RPMI8226 (cell line): ENCODE data around the gene YIF1B.

Source experiments
- DNase-seq: peaks from one replicate; pipeline ENCODE4 v3.0.0-alpha.2; 2015

YIF1B gene

GRCh38 chr19:38303517-38304351 lies 12.0 kb downstream of the YIF1B start, which contains the start of gene C19orf33:
Gene C19orf33 (plus strand): TSS chr19:38304251. CDS start chr19:38304262, 11 bp downstream.
- no peak for DNase-seq

GRCh38 chr19:38298821-38299680 lies 16.7 kb downstream of the YIF1B start:
- no peak for DNase-seq

DNA sequence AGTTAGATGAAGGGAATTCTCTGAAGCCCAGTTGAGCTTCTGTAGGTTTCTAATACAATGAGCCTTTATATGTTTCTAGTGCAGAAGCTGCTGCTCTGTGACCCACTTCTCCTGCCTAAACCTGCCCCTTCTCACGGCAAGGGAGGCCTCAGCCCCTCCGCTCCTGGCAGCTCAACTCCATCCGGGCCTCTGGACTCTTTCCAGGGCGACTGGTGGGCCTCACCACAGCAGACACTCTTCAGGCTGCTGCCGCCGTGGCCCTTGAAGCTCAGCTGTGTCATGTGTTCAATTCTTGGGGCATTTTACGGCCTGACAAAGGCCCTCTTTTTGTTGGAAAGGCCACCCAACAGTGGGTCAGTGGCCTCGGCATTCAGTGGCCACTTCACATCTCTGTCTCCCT lies 21.7 kb downstream of the YIF1B start:
- DNase-seq: no peak

- DNase-seq: no peak
These were observed 22.5 kb downstream of the YIF1B start for GRCh38 chr19:38293281-38293680.

DNA sequence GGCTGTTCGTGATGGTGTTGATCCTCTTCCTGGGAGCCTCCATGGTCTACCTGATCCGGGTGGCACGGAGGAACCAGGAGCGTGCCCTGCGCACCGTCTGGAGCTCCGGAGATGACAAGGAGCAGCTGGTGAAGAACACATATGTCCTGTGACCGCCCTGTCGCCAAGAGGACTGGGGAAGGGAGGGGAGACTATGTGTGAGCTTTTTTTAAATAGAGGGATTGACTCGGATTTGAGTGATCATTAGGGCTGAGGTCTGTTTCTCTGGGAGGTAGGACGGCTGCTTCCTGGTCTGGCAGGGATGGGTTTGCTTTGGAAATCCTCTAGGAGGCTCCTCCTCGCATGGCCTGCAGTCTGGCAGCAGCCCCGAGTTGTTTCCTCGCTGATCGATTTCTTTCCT lies 23.9 kb downstream of the YIF1B start:
- DNase-seq: no peak

DNA sequence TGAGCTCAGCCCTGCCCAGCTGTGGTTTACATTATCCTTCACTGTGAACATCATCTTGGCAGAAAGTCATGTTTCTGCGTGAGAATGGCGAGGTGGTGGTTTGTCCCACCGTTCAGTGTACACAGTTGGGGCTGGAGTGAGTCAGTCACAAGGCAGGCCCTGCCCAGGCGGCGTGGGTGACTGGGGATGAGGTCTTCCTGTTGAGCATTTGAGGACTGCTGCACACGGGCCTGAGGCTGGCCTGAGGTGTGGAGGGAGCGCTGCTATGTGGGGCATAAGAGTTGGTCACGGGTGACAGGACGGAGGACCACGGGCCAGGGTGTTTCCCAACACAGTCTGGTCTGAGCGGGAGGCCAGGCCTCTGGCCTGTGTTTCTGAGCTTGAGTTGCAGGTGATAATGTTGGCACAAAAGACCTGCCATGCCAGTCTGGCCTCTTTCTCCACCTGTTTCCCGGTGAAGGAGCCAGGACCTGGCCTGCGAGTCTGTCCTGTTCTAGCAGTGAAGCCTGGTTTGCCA lies 25.1 kb downstream of the YIF1B start:
- DNase-seq: no peak

- no peak for DNase-seq
These were observed 25.8 kb downstream of the YIF1B start for GRCh38 chr19:38289955-38290354.

DNA sequence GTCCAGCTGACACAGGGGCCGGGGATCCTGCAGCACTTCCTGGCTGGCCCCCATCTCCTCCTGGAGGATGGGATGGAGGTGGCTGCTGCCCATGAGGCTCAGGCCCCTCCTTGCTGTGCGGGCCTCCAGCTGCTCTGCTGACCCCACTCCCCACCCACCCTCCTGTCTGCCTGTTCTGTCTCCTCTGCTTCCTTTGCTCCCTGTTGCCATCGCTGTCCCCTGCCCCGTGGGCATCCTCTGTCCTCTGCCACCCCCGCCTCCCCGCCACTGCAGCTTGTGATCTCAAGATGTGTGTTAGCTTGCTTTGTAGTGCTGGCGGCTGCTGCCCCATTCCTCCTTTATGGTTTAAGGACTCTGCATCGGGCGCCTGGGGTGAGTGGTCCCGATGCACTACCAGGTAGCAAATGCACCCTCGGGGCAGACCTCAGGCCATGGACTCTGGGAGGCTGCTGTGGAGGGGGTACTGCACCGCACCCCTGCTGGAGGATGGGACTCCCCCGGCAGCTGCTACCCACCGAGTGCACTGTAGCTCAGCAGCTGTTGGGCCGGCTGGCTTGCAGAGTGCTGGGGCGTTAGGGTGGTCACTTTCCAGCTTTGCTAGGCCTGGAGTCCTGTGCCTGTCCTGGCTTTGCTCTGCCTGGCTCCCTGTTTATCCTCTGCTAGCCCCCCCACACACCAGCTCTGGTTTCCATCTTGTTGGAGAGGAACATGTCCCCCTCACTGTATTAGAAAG lies 27.5 kb downstream of the YIF1B start:
- DNase-seq: no peak

GRCh38 chr19:38287604-38288003 lies 28.1 kb downstream of the YIF1B start:
- no peak for DNase-seq

DNA sequence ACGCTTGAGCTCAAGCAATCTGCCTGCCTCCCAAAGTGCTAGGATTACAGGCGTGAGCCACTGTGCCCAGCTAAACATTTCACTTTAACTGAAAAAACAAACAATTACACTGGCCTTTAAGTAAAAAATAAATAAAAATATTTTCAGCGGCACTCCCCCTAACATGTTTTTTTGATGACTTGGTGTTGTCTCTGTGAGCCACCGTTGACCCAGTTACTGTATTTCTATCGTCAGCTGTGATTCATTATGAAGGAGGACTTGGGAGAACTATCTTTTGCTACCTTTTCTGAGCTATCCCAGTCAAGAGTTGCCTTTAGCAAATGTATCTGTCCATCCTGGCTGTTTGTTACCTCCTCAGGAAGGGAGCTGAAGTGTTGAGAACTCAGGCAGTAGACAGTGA lies 30.2 kb downstream of the YIF1B start:
- no peak for DNase-seq

GRCh38 chr19:38284422-38284821 lies 31.3 kb downstream of the YIF1B start:
- no peak for DNase-seq

- DNase-seq: no peak
These were observed 32.5 kb downstream of the YIF1B start for GRCh38 chr19:38283271-38283670.

DNA sequence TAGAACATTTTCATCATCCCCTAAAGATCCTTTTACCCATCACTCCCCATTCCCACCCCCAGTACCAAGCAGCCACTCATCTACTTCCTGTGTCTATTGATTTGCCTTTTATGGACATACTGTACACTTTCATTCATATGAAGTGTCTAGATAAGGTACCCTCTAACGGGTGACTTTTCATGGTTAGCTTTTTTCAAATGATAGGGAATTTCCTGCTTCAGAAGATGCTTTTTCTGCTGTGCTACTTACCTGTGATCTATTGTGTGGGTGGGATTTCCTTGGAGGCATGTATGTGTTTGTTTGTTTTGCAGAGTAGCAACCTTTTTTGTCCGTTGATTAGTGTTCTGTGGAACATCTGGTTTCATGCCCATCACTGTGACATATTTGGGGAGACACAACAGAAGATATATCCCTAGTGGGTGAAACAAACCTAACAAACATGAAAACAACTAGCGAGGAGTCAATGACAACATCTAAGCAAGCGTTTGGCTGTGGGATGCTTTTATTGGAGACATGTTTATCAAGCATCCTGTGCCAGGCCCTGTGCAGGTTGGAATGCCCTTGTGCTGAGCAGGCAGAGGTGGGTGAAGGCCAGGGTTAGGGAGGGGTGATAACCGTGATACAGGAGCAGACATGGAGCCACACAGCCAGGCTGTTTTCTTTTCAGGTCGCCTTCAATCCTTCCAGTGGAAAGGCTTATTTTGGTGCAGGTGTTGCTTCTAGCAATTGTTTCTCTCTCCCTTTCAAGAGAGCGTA lies 33.8 kb downstream of the YIF1B start:
- DNase-seq: no peak

GRCh38 chr19:38280030-38280921 lies 35.5 kb downstream of the YIF1B start:
- DNase-seq: no peak

- DNase-seq: no peak
These were observed 37.0 kb downstream of the YIF1B start for GRCh38 chr19:38278751-38279150.

- DNase-seq: no peak
These were observed 37.6 kb downstream of the YIF1B start for GRCh38 chr19:38277969-38278680.

DNA sequence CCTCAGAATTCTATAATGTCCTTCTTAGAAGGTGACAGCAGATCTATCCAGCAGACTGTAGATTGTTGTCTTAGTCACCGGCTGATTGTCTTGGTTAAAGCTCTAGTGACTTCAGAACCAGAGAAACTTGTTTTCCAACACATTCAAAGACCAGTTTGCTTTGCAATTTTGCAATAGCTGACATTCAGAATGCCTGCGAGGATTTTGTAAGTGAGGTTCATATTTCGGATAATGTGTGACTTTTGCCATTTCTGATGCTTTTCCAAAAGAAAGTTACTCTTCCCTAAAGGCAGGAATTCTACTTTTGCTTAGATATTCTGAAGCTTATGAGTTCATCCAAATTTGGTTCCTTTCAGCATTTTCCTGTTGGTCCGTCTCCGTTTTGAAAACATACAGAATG lies 38.2 kb downstream of the YIF1B start:
- no peak for DNase-seq

- no peak for DNase-seq
These were observed 38.7 kb downstream of the YIF1B start for GRCh38 chr19:38276942-38277517.

GRCh38 chr19:38274739-38275138 lies 41.0 kb downstream of the YIF1B start:
- DNase-seq: no peak

- DNase-seq: no peak
These were observed 42.2 kb downstream of the YIF1B start for GRCh38 chr19:38273499-38273898.
